Stimulated activated CD4-positive, alpha-beta T cell treated with anti-CD3 and anti-CD28 coated beads, Interleukin-4, amount 100 ng/mL, for 4 hours (primary cell): ENCODE results near the gene PLCB1.

ENCODE experiments used
- DNase-seq, 2 experiments: peaks; one replicate each; pipeline ENCODE4 v3.0.0-alpha.2; 2020

The PLCB1 gene

GRCh38 chr20:8757146-8757545 is 625.1 kb downstream of the PLCB1 start:
- DNase-seq, result no peak

GRCh38 chr20:8764344-8764962 is 632.4 kb downstream of the PLCB1 start:
- no peak for DNase-seq

GRCh38 chr20:8766868-8767390 is 634.9 kb downstream of the PLCB1 start:
- no peak for DNase-seq

- DNase-seq, result no peak
Observed at GRCh38 chr20:8774412-8774811, 642.3 kb downstream of the PLCB1 start.

- no peak for DNase-seq
Observed at GRCh38 chr20:8777911-8778310, 645.8 kb downstream of the PLCB1 start.

- DNase-seq, result no peak
Observed at GRCh38 chr20:8778387-8778786, 646.3 kb downstream of the PLCB1 start.

- DNase-seq, result no peak
Observed at GRCh38 chr20:8780915-8781314, 648.8 kb downstream of the PLCB1 start.

GRCh38 chr20:8782804-8783203 is 650.7 kb downstream of the PLCB1 start:
- DNase-seq, result no peak

GRCh38 chr20:8783734-8784133 is 651.7 kb downstream of the PLCB1 start:
- no peak for DNase-seq

GRCh38 chr20:8786383-8786782 is 654.3 kb downstream of the PLCB1 start:
- DNase-seq, result no peak

- DNase-seq, result no peak
Observed at GRCh38 chr20:8787090-8787489, 655.0 kb downstream of the PLCB1 start.

GRCh38 chr20:8788275-8788674 is 656.2 kb downstream of the PLCB1 start:
- DNase-seq, result no peak

- DNase-seq, result no peak
Observed at GRCh38 chr20:8788831-8789230, 656.8 kb downstream of the PLCB1 start.

GRCh38 chr20:8790442-8791074 is 658.5 kb downstream of the PLCB1 start:
- DNase-seq, result no peak

- no peak for DNase-seq
Observed at GRCh38 chr20:8795404-8795803, 663.3 kb downstream of the PLCB1 start.

- no peak for DNase-seq
Observed at GRCh38 chr20:8796088-8796660, 664.1 kb downstream of the PLCB1 start.

- no peak for DNase-seq
Observed at GRCh38 chr20:8798505-8798904, 666.4 kb downstream of the PLCB1 start.

- no peak for DNase-seq
Observed at GRCh38 chr20:8800089-8800488, 668.0 kb downstream of the PLCB1 start.

- DNase-seq, result no peak
Observed at GRCh38 chr20:8801686-8802085, 669.6 kb downstream of the PLCB1 start.

GRCh38 chr20:8803065-8803464 is 671.0 kb downstream of the PLCB1 start:
- DNase-seq, result no peak

- no peak for DNase-seq
Observed at GRCh38 chr20:8803941-8804340, 671.9 kb downstream of the PLCB1 start.

- DNase-seq, result no peak
Observed at GRCh38 chr20:8805737-8806442, 673.8 kb downstream of the PLCB1 start.

GRCh38 chr20:8807480-8808201 is 675.6 kb downstream of the PLCB1 start:
- no peak for DNase-seq
